Spleen (tissue), 11 donors: ENCODE results near the gene MALAT1. TPM values are rescaled to one million over a fixed set of nuclear protein-coding genes. Genes with fewer than 3 reads are reported as not detected.
A peak's percentile ranks its signal among the peaks of the same experiment; 100 is the strongest.

Source experiments
- DNase-seq: peaks from one replicate; pipeline ENCODE4 v3.0.0-alpha.2; 2020
- H3K27ac ChIP-seq, 8 donors: fragments of 200-600 bp; sonication (generic) in 7 of 8; 1 replicate in 4 of 8; 2 replicates in 4 of 8; pipeline versions ENCODE4 v1.5.0 to v1.8.0; 2016 to 2021; ENCODE audit warnings: inconsistent platforms in 4 of 8, mild to moderate bottlenecking in 4 of 8, moderate library complexity in 1 of 8
- H3K27me3 ChIP-seq, 7 donors: fragments of 200-600 bp; sonication (generic) in 6 of 7; replicated peaks in 1 of 7; 1 replicate in 4 of 7; 2 replicates in 3 of 7; pipeline versions ENCODE4 v1.5.0 to v1.8.0; 2016 to 2021; ENCODE audit warnings: inconsistent platforms in 3 of 7, mild to moderate bottlenecking in 1 of 7
- H3K36me3 ChIP-seq, 6 donors: fragments of 200-600 bp; sonication (generic) in 5 of 6; 1 replicate in 4 of 6; 2 replicates in 2 of 6; pipeline versions ENCODE4 v1.5.0 to v1.8.0; 2016 to 2021; ENCODE audit warnings: inconsistent platforms in 2 of 6
- H3K4me1 ChIP-seq, 6 donors: fragments of 200-600 bp; sonication (generic) in 5 of 6; 1 replicate in 3 of 6; 2 replicates in 3 of 6; pipeline versions ENCODE4 v1.5.0 to v1.8.0; 2016 to 2021; ENCODE audit warnings: inconsistent platforms in 3 of 6
- H3K4me3 ChIP-seq, 8 donors: fragments of 200-600 bp; sonication (generic) in 7 of 8; 1 replicate in 4 of 8; 2 replicates in 4 of 8; pipeline versions ENCODE4 v1.5.0 to v1.8.0; 2016 to 2021; ENCODE audit warnings: inconsistent platforms in 4 of 8, mild to moderate bottlenecking in 4 of 8, moderate library complexity in 2 of 8
- H3K9me3 ChIP-seq, 8 donors: fragments of 200-600 bp; sonication (generic) in 7 of 8; 1 replicate in 4 of 8; 2 replicates in 4 of 8; pipeline versions ENCODE4 v1.5.0 to v1.8.0; 2016 to 2021; ENCODE audit warnings: inconsistent platforms in 4 of 8
- CTCF ChIP-seq, 11 experiments: fragments of 200-600 bp in 7 of 11; fragments of 450-650 bp in 4 of 11; sonication (generic) in 4 of 11; IDR thresholded peaks in 8 of 11; conservative IDR thresholded peaks in 3 of 11; 1 replicate in 7 of 11; 2 replicates in 4 of 11; pipeline versions ENCODE4 v1.4.0 to v1.8.0; 2016 to 2021; ENCODE audit warnings: antibody characterized with exemption in 11 of 11, inconsistent platforms in 4 of 11, mild to moderate bottlenecking in 1 of 11
- POLR2A ChIP-seq, 3 donors: fragments of 450-650 bp; IDR thresholded peaks; one replicate each; pipeline ENCODE4 v1.5.1; 2017; ENCODE audit warnings: antibody characterized with exemption in 3 of 3, mild to moderate bottlenecking in 1 of 3
- POLR2AphosphoS5 ChIP-seq, 3 donors: sonication (generic); formaldehyde crosslinking; IDR thresholded peaks; one replicate each; pipeline ENCODE4 v1.5.1; 2017; ENCODE audit warnings: antibody characterized with exemption in 3 of 3
- WGBS, 5 donors: extraction: QIAGEN DNeasy Blood & Tissue Kit in 3 of 5; methylation state at CpG; one replicate each; pipeline versions ENCODE4 v1.1.5 to v1.1.7; 2013 to 2018; 5-methylcytosine and 5-hydroxymethylcytosine counted together
- intact Hi-C: fragments of 100-400 bp; cut with DNase I; formaldehyde crosslinking; loops from one replicate; pipeline ENCODE4 v1.15.0; 2023; ENCODE audit warnings: low total_unique reads
- polyA plus RNA-seq, 3 donors: library from polyadenylated mRNA; stranded (reverse); fragments of 200-250 nt; gene quantifications; one replicate each; pipeline ENCODE4 v1.2.1, GENCODE V29; 2013
- small RNA-seq, 4 donors: library from RNA; depleted of rRNA; stranded (forward); fragments of <200 nt; gene quantifications; one replicate each; pipeline ENCODE3, GENCODE V24; 2016
- total RNA-seq, 7 donors: library from RNA; depleted of rRNA in 3 of 7; stranded (reverse); fragments of >200 nt in 3 of 7; fragmentation: NEBNext Ultra II Directional in 4 of 7; extraction: Animal tissue kit (Norgen Biotek cat#: 25700) in 4 of 7; gene quantifications; one replicate each; pipeline versions ENCODE4 v1.1.0 to v1.2.1, GENCODE V29; 2016 to 2021
- donor health status: healthy with polysubstance abuse.
- donor health status: DM: no; HTN: no; CAD: no; lungs with moderate emphysema.
- donor health status: DM: no; HTN: no; CAD: no.
- donor health status: Bipolar disorder and iron deficiency.
- donor health status: healthy.
- donor health status: DM: no; HTN: no; CAD: no.
- donor health status: DM: yes; HTN: yes; CAD: no.

Gene MALAT1
- total and polyA plus RNA-seq, 10 donors: 111 to 24,490 (median 13,111) TPM

GRCh38 chr11:65554057-65554818 is 55.4 kb downstream of the MALAT1 start:
- peak; percentile 78 for DNase-seq
- Histone ChIP-seq H3K36me3 (no peaks in the 10 kb centered on the region), H3K9me3 (no peaks in the 10 kb centered on the region), H3K27me3 (peaks cover 0 to 18% (median 0%) of the 10 kb centered on the region in 7 donors), H3K4me1 (peaks cover 60 to 87% (median 76%) of the 10 kb centered on the region in 6 donors), H3K27ac (peak overlapping the region; percentile 13 to 91 (median 43)), H3K4me3 (peak overlapping the region in 1 of 8 donors; percentile 49)
- intact Hi-C loops: no loop called here
- TF ChIP-seq POLR2A (IDR thresholded peaks at IDR 0.05) (no peak), CTCF (IDR thresholded peaks at IDR 0.05 in 8 of 11, conservative IDR thresholded peaks at IDR 0.05 in 3 of 11) (no peak)
- WGBS, 5 donors: 78 to 86% (median 80%) methylated on average over 18 to 27 of the region's 27 CpGs

- 67 to 84% (median 81%) methylated on average over 4 of the region's 4 CpGs for WGBS, 5 donors
- Histone ChIP-seq H3K9me3 (no peaks in the 10 kb centered on the region), H3K4me1 (peaks cover 60 to 92% (median 81%) of the 10 kb centered on the region in 6 donors), H3K36me3 (no peaks in the 10 kb centered on the region), H3K27me3 (peaks cover 0 to 18% (median 0%) of the 10 kb centered on the region in 7 donors), H3K4me3 (no peak overlapping the region), H3K27ac (peak overlapping the region; percentile 29 to 91 (median 62))
- intact Hi-C loops: no loop called here
- DNase-seq: no peak
- no peak for TF ChIP-seq CTCF (IDR thresholded peaks at IDR 0.05 in 8 of 11, conservative IDR thresholded peaks at IDR 0.05 in 3 of 11)
- no peak for TF ChIP-seq POLR2AphosphoS5 (IDR thresholded peaks at IDR 0.05)
- no peak for TF ChIP-seq POLR2A (IDR thresholded peaks at IDR 0.05)
Observed at GRCh38 chr11:65554842-65555430, 56.1 kb downstream of the MALAT1 start.

GRCh38 chr11:65555693-65556231 is 56.9 kb downstream of the MALAT1 start:
- H3K36me3 ChIP-seq: no peaks in the 10 kb centered on the region
- peaks cover 59 to 98% (median 88%) of the 10 kb centered on the region in 6 donors for H3K4me1 ChIP-seq
- 56 to 72% (median 58%) methylated on average over 3 to 6 of the region's 6 CpGs for WGBS, 5 donors
- peak; percentile 85 for DNase-seq
- peaks cover 0 to 18% (median 0%) of the 10 kb centered on the region in 7 donors for H3K27me3 ChIP-seq
- TF ChIP-seq POLR2AphosphoS5 (IDR thresholded peaks at IDR 0.05) (peak; percentile 57 to 78 (median 72)), CTCF (IDR thresholded peaks at IDR 0.05 in 8 of 11, conservative IDR thresholded peaks at IDR 0.05 in 3 of 11) (no peak), POLR2A (IDR thresholded peaks at IDR 0.05) (no peak)
- intact Hi-C loops: no loop called here
- H3K9me3 ChIP-seq: no peaks in the 10 kb centered on the region
- no peak overlapping the region for H3K4me3 ChIP-seq
- peak overlapping the region; percentile 29 to 91 (median 78) for H3K27ac ChIP-seq

Small RNA genes lying within 50 kb of the gene (small RNA-seq; reads per million reads assigned to genes)
- 0 reads per million in 4 donors for gene RF01684

Other genes with a start within 250 kb of the MALAT1 start
- gene POLA2, start 237.1 kb upstream of the MALAT1 start, total RNA-seq: 10 to 100 TPM; 10.6 to 25.9 (median 19.1) TPM
- gene POLA2, start 237.1 kb upstream of the MALAT1 start, polyA plus RNA-seq: 10 to 100 TPM in 2 of 3 donors, 1 to 10 TPM in 1; 9.0 to 12.2 (median 10.7) TPM
- 10 to 100 TPM; 14.5 to 48.0 (median 26.4) TPM for gene CDC42EP2, start 184.2 kb upstream of the MALAT1 start, total RNA-seq
- gene CDC42EP2, start 184.2 kb upstream of the MALAT1 start, polyA plus RNA-seq: 10 to 100 TPM in 1 of 3 donors, 1 to 10 TPM in 2; 4.2 to 13.4 (median 7.1) TPM
- 10 to 100 TPM; 35.7 to 67.0 (median 51.5) TPM for gene DPF2, start 165.2 kb upstream of the MALAT1 start, total RNA-seq
- gene DPF2, start 165.2 kb upstream of the MALAT1 start, polyA plus RNA-seq: 10 to 100 TPM; 20.5 to 27.2 (median 24.3) TPM
- 1 to 10 TPM in 2 of 7 donors, under 1 TPM in 5; 0.56 to 2.7 (median 0.79) TPM for gene TIGD3, start 144.3 kb upstream of the MALAT1 start, total RNA-seq
- 1 to 10 TPM; 1.1 to 2.1 (median 1.4) TPM for gene TIGD3, start 144.3 kb upstream of the MALAT1 start, polyA plus RNA-seq
- gene SLC25A45, start 116.4 kb upstream of the MALAT1 start, total RNA-seq: 10 to 100 TPM; 11.6 to 33.4 (median 25.7) TPM
- 10 to 100 TPM; 14.1 to 26.2 (median 24.1) TPM for gene SLC25A45, start 116.4 kb upstream of the MALAT1 start, polyA plus RNA-seq
- 100 to 1,000 TPM in 3 of 7 donors, 10 to 100 TPM in 4; 65.4 to 128 (median 99.5) TPM for gene FRMD8, start 112.4 kb upstream of the MALAT1 start, total RNA-seq
- gene FRMD8, start 112.4 kb upstream of the MALAT1 start, polyA plus RNA-seq: 10 to 100 TPM; 19.3 to 32.0 (median 23.4) TPM
- 1,000 to 10,000 TPM in 2 of 7 donors, 100 to 1,000 TPM in 5; 266 to 1,804 (median 799) TPM for gene NEAT1, start 76.2 kb upstream of the MALAT1 start, total RNA-seq
- 1,000 to 10,000 TPM in 2 of 3 donors, 100 to 1,000 TPM in 1; 526 to 1,090 (median 1,018) TPM for gene NEAT1, start 76.2 kb upstream of the MALAT1 start, polyA plus RNA-seq
- 100 to 1,000 TPM in 2 of 7 donors, 10 to 100 TPM in 5; 64.7 to 125 (median 77.4) TPM for gene SCYL1, start 26.0 kb downstream of the MALAT1 start, total RNA-seq
- 10 to 100 TPM; 52.4 to 70.6 (median 60.7) TPM for gene SCYL1, start 26.0 kb downstream of the MALAT1 start, polyA plus RNA-seq
- 100 to 1,000 TPM in 2 of 7 donors, 10 to 100 TPM in 5; 81.6 to 137 (median 95.8) TPM for gene LTBP3, start 59.3 kb downstream of the MALAT1 start, total RNA-seq
- 10 to 100 TPM; 20.6 to 57.0 (median 27.6) TPM for gene LTBP3, start 59.3 kb downstream of the MALAT1 start, polyA plus RNA-seq
- 10 to 100 TPM; 20.9 to 68.8 (median 34.4) TPM for gene ZNRD2, start 71.4 kb downstream of the MALAT1 start, total RNA-seq
- gene ZNRD2, start 71.4 kb downstream of the MALAT1 start, polyA plus RNA-seq: 10 to 100 TPM; 32.6 to 49.5 (median 42.5) TPM
- 10 to 100 TPM; 34.5 to 59.0 (median 48.4) TPM for gene FAM89B, start 73.5 kb downstream of the MALAT1 start, total RNA-seq
- 10 to 100 TPM; 43.0 to 66.1 (median 50.1) TPM for gene FAM89B, start 73.5 kb downstream of the MALAT1 start, polyA plus RNA-seq
- gene EHBP1L1, start 77.0 kb downstream of the MALAT1 start, total RNA-seq: 100 to 1,000 TPM; 151 to 365 (median 242) TPM
- gene EHBP1L1, start 77.0 kb downstream of the MALAT1 start, polyA plus RNA-seq: 100 to 1,000 TPM in 2 of 3 donors, 10 to 100 TPM in 1; 44.3 to 174 (median 116) TPM
- 1 to 10 TPM in 4 of 7 donors, under 1 TPM in 3; 0.63 to 3.2 (median 1.1) TPM for gene KCNK7, start 96.8 kb downstream of the MALAT1 start, total RNA-seq
- gene KCNK7, start 96.8 kb downstream of the MALAT1 start, polyA plus RNA-seq: 1 to 10 TPM; 1.9 to 6.2 (median 2.9) TPM
- 100 to 1,000 TPM in 3 of 7 donors, 10 to 100 TPM in 4; 93.5 to 158 (median 99.9) TPM for gene MAP3K11, start 115.2 kb downstream of the MALAT1 start, total RNA-seq
- gene MAP3K11, start 115.2 kb downstream of the MALAT1 start, polyA plus RNA-seq: 100 to 1,000 TPM in 1 of 3 donors, 10 to 100 TPM in 2; 29.4 to 109 (median 97.7) TPM
- gene PCNX3, start 116.7 kb downstream of the MALAT1 start, total RNA-seq: 10 to 100 TPM; 38.6 to 51.3 (median 47.4) TPM
- gene PCNX3, start 116.7 kb downstream of the MALAT1 start, polyA plus RNA-seq: 10 to 100 TPM in 2 of 3 donors, 1 to 10 TPM in 1; 9.2 to 24.9 (median 17.7) TPM
- 100 to 1,000 TPM; 167 to 308 (median 255) TPM for gene SIPA1, start 139.1 kb downstream of the MALAT1 start, total RNA-seq
- 100 to 1,000 TPM; 269 to 423 (median 327) TPM for gene SIPA1, start 139.1 kb downstream of the MALAT1 start, polyA plus RNA-seq
- 100 to 1,000 TPM in 1 of 7 donors, 10 to 100 TPM in 6; 68.2 to 115 (median 85.3) TPM for gene RELA, start 163.9 kb downstream of the MALAT1 start, total RNA-seq
- gene RELA, start 163.9 kb downstream of the MALAT1 start, polyA plus RNA-seq: 10 to 100 TPM; 25.8 to 43.0 (median 25.9) TPM
- 10 to 100 TPM; 55.0 to 85.8 (median 63.6) TPM for gene KAT5, start 213.2 kb downstream of the MALAT1 start, total RNA-seq
- 100 to 1,000 TPM in 1 of 3 donors, 10 to 100 TPM in 2; 55.3 to 103 (median 72.4) TPM for gene KAT5, start 213.2 kb downstream of the MALAT1 start, polyA plus RNA-seq
- gene RNASEH2C, start 221.8 kb downstream of the MALAT1 start, total RNA-seq: 100 to 1,000 TPM in 2 of 7 donors, 10 to 100 TPM in 5; 51.0 to 141 (median 54.4) TPM
- 100 to 1,000 TPM in 2 of 3 donors, 10 to 100 TPM in 1; 56.3 to 124 (median 112) TPM for gene RNASEH2C, start 221.8 kb downstream of the MALAT1 start, polyA plus RNA-seq